Fibroblast of skin of abdomen (primary cell): ENCODE data around the gene MEPE. TPM values are rescaled to one million over a fixed set of nuclear protein-coding genes. Genes with fewer than 3 reads are reported as not detected.

ENCODE experiments used
- DNase-seq: peaks from one replicate; pipeline ENCODE4 v3.0.0-alpha.2; 2013
- polyA plus RNA-seq, 2 experiments: library from polyadenylated mRNA; unstranded; fragments of 120-200 nt; gene quantifications; one replicate each; pipeline ENCODE4 v1.2.1, GENCODE V29; 2013; ENCODE audit not compliant: insufficient read length in 2 of 2

MEPE gene, protein sequence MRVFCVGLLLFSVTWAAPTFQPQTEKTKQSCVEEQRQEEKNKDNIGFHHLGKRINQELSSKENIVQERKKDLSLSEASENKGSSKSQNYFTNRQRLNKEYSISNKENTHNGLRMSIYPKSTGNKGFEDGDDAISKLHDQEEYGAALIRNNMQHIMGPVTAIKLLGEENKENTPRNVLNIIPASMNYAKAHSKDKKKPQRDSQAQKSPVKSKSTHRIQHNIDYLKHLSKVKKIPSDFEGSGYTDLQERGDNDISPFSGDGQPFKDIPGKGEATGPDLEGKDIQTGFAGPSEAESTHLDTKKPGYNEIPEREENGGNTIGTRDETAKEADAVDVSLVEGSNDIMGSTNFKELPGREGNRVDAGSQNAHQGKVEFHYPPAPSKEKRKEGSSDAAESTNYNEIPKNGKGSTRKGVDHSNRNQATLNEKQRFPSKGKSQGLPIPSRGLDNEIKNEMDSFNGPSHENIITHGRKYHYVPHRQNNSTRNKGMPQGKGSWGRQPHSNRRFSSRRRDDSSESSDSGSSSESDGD
- polyA plus RNA-seq (2013, experiment 1 of 2; ENCODE audit: insufficient read length) = not detected
- polyA plus RNA-seq (2013, experiment 2 of 2; ENCODE audit: insufficient read length) = not detected

DNA sequence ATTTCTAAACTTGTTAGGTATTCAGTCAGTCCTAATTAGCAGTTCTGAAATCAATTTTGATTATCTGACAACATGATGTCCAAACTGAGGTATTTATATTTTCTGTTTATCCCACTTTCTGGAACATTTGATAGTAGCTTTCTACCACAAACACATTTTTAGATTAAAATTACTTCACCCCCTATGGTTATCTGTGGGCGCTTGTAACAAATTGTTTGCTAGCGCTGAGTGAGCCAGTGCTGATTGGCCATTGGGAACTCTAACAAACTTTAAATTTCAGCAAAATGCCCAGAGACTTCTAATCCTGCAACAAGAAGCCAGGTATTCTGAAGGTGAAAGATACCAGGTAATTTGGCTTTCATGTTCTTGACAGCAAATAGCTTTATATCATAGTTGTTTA, at the start of gene MEPE:
MEPE (plus strand) TSS at position 301 of the 400 bp plus-strand sequence. CDS start 1,746 bp downstream, outside the sequence.
- no peak for DNase-seq

DNA sequence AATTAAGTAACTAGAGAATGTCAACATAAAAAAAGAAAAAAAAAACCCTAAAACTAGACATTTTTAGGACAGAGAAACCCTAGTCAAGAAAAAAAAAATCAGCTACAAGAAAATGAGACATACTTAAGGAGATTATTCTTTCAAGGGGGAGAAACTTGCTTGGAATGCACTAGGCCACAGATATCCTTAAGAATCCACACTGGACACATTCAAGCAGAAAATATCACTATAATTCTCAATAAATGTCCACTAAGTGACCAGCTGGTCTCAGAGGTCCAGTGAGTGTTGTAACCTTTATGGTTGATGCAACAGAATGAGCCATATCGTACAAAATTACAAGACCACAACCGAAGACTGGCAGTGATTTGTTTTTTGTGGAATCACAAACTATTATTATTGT, 49.0 kb upstream of the MEPE start:
- DNase-seq = peak; percentile 8

DNA sequence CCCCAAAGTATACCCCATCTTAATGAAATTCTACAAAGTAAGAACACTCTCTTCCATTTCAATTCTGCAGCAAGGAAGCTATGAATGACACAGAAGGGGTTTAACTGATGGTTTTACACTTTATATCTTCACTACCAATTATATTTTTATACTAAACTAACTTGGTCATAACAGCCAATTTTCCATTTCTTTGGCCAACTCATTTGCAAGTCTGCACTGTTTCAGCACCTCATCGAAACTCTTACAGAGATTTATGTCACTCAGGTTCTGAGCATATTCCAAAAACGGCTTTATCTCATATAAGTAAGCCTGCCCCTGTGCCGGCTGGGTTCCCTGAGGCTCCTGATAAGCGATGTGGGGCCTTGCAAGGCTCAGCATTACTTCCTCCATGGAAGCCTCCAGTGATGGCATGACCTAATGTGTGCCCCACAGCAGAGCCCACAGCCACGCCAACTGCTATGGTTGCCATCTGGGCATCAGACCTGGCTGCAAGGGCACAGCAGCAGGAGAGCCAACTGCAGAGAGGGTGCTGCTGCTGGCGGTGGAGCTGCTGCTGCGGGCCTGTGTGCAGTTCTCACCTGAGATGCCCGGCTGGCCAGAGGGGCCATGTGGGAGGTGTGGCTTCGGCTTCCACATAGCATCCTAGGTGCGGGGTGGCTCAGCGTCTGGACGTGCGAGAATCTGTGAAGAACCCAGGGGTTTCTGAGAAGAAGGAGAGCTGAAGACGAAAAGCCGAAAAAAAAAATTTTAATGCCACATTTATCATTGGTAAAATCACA, 46.8 kb upstream of the MEPE start:
- DNase-seq = no peak

DNA sequence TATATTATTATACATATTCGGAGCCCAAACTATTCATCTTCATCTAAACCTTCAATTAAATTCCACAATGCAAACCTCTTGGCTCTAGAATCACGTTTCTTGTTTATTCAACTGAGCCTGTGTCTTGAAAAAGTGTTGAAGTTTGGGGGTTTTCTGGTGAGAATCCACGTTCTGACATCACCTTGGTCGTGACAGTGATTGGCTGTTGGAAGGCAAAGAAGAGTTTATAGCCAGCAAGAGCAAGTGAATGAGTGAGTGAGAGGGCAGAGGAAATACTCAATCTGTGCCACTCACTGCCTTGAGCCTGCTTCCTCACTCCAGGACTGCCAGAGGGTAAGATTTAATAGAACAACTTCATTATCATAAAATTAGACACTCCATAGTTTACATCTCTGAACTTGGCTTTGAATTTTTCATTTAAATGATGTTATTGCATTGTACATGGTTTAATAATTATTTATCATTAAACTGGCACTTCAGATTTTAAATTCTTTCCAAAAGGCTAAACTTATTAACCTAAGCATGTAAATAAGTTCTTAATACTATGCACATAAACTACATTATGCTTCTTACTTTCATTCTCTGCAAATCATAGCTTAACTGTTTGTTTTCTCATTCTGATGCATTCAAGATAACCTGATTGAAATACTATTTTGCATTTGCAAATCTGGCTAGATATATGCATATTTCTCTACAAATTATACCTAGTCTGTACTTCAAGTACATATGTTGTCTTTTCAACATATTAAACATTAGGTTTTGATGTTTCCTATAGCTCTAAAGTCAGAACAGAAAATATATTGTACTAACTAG, 33.3 kb upstream of the MEPE start, which contains the start of gene IBSP:
IBSP (plus strand) TSS at position 254 of the 813 bp plus-strand sequence. CDS start 2,808 bp downstream, outside the sequence.
- DNase-seq = no peak

DNA sequence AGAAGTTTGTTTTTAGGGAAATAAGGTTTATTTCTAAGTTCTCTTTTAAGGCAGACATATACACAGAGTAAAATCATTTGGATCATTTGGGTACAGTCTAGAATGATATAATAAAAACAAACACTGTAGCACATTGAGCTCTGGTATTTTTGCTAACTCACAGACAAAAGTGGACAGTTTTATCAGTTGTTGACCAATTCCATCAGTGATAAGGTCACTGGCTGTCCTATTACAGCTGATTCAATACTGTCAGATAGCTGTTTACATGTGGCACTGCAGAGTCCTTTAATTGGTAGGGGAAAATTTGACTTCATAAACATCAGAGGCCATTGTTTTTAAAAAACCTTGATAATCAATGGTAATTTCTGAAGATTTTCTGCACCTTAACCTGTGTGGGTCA, 29.9 kb upstream of the MEPE start:
- DNase-seq = no peak

DNA sequence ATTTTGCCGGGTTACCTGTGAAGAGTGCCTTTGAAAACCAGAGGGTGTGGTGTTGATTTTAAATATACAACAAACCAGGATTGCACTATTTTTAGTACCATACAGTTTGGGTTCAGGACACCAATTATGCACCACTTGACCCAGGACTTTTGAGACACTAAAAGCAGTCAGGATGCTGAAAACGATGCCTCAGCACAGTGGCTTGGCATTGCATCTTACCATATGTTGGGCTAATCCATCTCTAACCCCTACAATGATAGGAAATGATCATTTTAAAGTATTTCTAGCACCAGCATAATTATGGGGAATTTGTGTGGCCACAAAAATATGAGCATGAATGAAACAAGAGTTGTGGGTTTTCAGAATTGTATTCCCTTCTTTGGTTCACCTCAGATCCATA, 29.3 kb upstream of the MEPE start:
- no peak for DNase-seq

DNA sequence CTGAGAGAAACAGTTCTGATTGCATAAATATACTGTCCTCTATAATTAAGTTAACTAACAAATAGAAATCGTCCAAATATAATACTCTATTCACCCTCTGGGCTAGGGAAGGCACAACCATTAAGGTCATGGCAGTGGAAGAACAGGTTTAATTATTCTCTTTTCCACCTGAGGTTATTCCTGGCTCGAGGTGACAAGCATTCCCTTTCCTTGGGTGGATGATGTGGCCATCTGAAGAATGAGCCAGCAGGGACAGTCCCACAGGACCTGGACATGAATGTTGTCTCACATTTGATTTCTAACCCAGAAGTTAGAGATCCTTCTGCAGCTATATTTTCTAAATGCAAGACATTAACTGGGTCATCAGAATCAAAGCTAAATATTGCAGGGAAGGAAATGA, 27.9 kb upstream of the MEPE start:
- no peak for DNase-seq

DNA sequence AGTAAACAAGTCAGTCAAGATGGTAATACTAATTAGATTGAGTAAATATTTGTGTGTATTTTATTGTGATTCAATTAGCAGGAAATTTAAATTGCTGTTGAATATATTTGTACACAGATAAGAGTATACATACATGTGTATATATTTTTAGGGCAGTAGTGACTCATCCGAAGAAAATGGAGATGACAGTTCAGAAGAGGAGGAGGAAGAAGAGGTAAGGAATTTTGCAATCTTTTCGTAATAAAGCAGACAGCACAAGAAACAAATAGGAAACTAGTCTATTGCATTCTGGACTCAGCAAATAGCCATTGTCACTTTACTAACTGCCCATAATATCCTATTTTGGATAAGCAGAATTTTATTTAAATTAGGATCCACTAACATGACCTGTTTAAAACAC, 26.8 kb upstream of the MEPE start:
- peak; percentile 48 for DNase-seq

DNA sequence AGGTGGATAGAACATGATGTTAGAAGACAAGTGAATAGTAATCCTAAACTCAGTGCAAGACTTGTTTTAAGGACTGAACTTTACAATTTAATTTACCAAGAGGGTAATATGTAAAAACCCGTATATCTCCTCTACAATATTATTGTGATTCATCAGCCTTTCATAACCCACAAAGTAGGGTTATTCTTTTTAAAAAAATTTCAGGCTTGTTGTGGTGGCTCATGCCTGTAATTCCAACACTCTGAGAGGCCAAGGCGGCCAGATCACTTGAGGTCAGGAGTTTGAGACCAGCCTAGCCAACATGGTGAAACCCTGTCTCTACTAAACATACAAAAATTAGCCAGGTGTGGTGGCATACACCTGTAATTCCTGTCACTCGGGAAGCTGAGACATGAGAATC, 26.2 kb upstream of the MEPE start:
- DNase-seq = peak; percentile 75

DNA sequence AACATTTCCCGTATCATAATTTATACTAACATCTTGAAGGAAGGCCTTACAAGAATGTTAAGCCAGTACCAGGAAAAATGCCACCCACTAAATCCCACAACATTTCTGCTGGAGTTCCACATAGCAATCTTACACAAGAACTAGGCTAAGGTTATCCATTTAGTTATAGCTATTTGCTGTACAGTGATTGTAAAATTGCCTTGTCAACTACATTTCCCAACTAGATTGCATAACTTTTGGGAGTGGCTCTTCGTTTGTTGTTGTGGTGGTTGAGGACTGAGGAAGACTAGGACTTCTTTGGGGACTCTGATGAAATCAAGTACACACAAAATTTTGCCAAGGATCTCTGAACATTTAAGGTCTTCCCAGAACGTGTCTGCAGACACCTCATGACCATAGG, 25.4 kb upstream of the MEPE start:
- peak; percentile 29 for DNase-seq

DNA sequence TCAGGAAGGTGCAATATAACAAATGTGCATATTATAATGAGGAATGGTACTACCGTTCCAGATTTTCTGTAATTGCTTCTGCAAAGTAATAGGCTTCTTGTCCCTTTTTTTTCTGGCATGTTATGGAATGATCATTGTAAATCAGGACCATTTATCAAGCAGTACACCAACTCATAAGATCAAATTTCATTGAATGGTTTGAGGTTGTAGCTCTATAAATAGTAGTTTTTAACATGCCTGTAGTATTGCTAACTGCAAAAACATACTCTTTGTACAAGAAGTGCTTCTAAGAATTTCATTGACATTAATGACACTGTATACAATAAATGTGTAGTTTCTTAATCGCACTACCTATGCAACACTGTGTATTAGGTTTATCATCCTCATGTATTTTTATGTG, 20.8 kb upstream of the MEPE start:
- peak; percentile 36 for DNase-seq

DNA sequence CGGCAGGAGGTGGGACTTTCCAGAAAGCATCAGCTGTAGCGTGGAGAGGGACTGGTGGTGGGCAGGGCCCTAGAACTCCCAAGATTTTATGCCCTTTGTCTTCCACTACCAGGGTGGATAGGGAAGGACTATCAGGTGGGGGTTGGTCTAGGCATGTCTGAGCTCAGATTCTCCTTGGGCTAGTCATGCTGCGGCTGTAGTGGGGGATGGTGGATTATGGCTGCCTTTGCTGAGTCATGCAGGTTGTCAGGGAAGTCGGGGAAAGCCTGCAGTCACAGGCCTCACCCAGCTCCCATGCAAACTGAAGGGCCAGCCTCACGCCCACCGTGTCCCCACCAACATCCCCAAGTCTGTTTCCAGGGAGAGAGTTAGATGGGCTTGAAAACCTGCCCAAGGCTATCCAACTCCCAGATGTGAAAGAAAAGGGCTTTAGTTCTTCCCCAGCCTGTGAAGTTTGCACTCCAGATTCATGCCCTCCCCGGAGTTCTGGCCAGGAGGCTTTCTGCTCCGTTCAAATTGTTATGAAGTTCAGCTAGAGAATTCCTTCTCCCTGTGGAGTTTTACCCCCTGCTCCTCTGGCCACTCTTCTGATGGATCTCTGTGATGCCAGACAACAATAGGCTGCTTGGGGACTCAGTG, 13.4 kb upstream of the MEPE start:
- DNase-seq = peak; percentile 96

DNA sequence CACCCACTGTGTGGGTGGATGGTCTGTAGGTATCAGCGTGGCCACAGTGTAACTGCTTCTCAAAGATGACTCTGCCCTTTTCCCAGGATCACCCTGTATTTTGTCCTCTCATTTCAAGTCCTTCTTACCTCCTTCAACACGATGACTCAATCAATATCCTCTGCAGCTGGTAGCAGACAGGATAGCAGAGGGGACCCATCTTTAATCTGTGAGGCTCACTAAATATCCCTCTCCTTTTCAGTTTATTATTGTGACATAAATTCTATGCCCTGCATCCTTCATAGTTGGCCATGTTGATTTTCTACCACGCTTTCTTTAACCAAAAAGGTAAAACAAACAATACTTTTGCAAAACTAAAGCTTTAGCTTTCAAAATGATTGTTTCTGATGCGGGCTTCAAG, 9.6 kb upstream of the MEPE start:
- DNase-seq = no peak

DNA sequence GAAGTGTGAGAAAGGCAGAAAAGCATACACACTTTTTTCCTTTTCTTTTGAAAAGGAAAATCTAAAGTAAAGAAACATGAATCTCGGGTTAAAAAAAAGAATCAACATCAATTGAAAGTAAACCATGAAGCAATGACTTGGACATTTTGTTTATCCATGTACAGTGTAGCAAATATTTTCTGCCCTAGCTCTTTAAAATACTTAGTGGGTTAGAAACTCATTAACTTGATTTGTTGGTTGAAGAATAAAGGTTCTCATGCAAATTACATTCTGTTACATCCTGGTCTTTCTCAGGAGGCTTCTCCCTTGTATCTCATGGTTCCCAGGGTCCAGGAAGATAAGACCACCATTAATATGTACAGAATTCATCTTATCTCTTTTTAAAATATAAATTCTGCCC, 9.0 kb upstream of the MEPE start:
- DNase-seq = no peak

DNA sequence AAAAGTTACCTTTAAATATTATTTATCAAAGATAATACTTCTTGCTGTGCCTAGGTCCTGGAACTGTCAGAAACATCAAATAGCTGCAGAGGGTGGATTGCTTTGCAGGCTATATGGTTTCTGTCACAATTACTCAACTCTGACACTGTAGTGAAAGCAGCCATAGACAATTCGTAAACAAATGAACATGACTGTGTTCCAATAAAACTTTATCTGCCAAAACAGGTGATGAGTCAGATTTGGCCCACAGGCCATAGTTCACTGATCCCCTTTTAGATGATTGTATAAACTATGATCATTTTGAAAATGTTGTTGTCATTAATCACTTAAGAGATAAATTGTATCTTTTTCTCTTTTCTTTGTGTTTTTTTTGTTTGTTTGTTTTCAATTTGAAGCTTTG, 8.4 kb upstream of the MEPE start:
- DNase-seq = no peak

DNA sequence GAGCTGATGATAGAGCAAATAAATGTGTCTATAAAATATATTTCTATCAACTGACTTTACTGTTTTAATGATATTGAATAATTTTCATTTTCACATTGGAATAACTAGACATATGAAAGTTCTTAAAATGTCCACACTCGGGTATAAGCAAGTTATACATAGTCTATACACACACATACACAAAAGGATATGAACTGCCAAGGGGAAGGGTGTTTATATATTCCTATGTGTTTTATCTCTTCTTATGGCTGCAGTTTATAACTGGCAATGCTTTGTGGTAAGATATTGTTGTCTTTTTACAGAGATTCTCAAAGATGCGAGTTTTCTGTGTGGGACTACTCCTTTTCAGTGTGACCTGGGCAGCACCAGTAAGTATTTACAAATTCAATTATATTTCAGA, 1.6 kb downstream of the MEPE start:
- DNase-seq = no peak

DNA sequence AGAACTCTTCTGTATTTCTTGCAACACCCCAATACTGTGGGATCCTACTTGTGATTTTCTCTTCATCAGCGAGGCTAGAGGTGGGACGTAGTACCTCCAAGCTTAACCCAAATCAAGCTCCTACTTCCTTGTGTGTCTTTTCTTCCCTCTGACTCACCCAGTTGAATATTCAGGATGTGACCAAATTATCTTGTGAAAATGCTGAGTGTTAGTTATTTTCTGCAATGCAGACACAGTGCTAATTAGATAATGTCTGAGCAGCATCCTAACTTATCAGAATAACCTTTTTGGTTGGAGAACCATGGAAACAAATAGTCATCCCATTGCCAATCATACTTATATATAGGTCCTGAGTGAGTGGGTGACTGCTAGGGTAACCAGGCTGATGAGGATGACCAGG, 2.4 kb downstream of the MEPE start:
- no peak for DNase-seq

DNA sequence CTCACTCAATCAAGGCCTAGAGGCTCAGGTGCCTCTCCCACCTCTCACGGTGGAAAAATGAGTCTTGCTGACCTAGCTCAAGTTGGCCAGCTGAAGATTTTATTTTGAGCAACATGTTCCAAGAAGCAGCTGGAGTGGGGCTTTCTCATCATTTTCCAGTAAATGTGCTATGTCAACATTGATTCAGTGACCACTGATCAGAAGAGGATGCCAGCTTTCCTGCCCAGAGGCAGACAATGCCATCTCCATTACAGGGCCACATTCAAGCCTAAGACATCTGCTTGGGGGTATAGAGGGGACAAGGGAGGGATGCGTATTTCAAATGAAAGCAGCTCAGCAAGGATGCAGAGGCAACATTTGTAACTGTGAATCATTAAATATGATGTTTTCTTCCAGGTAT, 3.0 kb downstream of the MEPE start:
- no peak for DNase-seq

DNA sequence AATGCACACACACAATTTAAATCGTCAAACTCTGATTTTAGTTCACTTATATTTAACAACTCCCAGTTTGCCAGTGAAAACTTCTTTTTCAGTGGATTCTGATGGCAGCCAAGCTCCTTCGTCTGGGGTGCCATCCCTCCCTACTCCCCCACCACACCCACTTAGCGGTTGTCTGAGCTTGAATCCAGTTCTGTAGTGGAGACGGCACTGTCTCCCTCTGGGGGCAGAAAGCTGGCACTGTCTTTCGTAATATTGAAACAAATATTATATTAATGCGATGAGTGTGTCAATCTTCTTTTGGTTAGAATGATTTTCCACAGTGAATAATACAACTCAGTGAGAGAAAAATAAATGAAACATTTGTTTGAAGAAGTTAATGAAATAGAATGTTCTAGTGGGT, 5.4 kb downstream of the MEPE start:
- no peak for DNase-seq

DNA sequence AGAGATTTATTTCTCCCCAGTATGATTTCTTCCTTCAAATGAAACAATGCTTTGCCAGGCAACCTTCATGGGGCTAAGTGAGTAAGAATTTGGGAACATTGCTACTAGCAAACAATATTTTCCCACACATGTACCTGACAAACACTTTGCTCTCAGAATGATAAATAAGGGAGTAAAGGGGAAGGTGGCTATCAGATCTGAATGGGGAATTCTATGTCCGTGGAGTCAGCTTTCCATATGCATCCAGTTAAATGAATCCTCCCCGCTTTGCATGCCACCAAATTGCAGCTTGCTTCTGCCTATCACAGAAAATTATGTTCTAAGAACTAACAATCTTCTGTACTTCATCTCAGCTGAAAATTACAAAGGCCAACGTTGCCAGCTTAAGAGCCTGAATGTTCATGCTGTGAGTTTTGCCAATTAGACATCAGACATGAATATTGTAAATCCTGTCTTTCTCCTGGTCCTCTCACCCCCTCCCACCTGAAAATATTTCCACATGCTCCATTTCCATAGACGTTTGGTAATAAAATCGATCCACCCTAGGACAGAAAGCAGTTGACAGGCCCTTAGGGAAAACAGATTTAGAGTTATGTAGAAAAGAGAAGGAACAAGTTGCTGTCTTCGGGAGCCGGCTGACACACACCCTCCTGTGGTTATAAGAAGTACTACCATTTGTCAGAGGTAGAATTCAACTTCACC, 6.3 kb downstream of the MEPE start:
- DNase-seq = peak; percentile 43

DNA sequence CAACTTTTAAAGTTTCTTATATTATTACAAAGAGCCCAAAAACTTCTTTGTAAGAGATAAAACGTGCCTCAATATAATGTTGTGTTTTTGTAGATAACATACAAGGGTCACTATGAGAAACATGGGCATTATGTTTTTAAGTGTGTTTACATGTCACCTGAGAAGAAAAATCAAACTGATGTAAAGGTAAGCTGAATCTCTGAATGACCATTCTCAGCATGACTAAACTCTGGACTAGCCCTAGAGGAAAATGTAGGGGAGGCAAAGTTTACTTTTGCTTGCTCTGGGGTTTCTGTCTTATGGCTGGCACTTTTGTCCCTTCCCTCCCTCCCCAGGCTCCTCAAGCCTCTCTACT, 6.8 kb downstream of the MEPE start:
- DNase-seq = no peak

DNA sequence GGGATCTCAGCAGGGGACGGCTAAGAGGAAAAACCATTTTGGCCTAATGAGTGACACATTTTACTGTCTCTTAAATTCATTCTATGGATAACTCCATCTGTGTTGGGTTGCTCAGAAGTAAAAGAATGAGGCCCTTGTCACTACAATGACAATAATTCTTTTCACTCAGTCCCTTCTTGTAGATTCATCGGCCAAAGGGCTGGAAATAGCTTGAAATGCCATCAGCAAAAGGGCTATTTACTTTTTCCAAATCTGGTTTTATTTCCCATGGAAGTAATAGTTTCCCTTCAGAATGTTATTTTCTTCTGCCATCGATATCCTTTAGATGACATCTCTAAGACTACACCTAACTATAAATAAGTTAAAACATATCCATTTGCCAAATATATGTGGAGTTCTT, 7.4 kb downstream of the MEPE start:
- no peak for DNase-seq
